ENCODE data around the gene ATP2A3. TPM values are rescaled to one million over a fixed set of nuclear protein-coding genes. Genes with fewer than 3 reads are reported as not detected.

ATP2A3 gene
- total RNA-seq, 4 donors from 2014 or later = 142 to 300 (median 208) TPM

DNA sequence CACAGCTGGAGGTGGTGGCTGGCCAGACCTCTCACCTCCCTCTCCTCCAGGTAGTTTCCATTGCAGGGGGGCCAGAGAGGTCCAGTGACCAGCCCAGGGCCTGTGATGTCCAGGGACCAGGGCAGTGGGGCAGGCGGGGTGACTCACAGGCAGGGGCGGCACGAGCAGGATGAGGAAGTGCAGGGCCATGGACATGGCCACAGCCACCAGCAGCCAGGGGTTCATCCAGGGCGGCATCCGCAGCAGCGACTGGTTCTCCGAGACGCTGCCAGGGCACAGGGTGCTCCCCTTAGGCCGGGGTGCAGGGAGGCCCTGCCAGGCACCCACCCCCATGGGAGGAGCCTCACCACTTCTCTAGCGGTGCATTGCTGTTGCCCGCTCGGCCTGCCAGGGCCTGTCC is 35.1 kb downstream of the ATP2A3 start:
- no peak overlapping the region for H3K4me3 ChIP-seq
- no peak for DNase-seq
- H3K4me1 ChIP-seq = peaks cover 0 to 3% (median 0%) of the 10 kb centered on the region in 4 donors
- WGBS, 2 donors (ENCODE audit: low coverage in 1 of 2) = 95 to 100% methylated on average over 1 to 6 of the region's 12 CpGs
- no peak for TF ChIP-seq EP300 (IDR thresholded peaks at IDR 0.05; ENCODE audit: low read depth)
- TF ChIP-seq POLR2AphosphoS5 (IDR thresholded peaks at IDR 0.05) = no peak
- TF ChIP-seq, protein P1, sequence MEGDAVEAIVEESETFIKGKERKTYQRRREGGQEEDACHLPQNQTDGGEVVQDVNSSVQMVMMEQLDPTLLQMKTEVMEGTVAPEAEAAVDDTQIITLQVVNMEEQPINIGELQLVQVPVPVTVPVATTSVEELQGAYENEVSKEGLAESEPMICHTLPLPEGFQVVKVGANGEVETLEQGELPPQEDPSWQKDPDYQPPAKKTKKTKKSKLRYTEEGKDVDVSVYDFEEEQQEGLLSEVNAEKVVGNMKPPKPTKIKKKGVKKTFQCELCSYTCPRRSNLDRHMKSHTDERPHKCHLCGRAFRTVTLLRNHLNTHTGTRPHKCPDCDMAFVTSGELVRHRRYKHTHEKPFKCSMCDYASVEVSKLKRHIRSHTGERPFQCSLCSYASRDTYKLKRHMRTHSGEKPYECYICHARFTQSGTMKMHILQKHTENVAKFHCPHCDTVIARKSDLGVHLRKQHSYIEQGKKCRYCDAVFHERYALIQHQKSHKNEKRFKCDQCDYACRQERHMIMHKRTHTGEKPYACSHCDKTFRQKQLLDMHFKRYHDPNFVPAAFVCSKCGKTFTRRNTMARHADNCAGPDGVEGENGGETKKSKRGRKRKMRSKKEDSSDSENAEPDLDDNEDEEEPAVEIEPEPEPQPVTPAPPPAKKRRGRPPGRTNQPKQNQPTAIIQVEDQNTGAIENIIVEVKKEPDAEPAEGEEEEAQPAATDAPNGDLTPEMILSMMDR (IDR thresholded peaks at IDR 0.05) = no peak
- no peak for TF ChIP-seq POLR2A (IDR thresholded peaks at IDR 0.05)
- no peak overlapping the region for H3K27ac ChIP-seq
- H3K9me3 ChIP-seq = no peaks in the 10 kb centered on the region
- no peaks in the 10 kb centered on the region for H3K27me3 ChIP-seq
- intact Hi-C loops (cut with DNase I; ENCODE audit: low total_unique reads) = no loop called here
- peaks cover 0 to 6% (median 0%) of the 10 kb centered on the region in 4 donors for H3K36me3 ChIP-seq
- in situ Hi-C loops (cut with MboI; ENCODE audit: low pct_ligation_motif_present in 1 of 4, low pct_unique_long_range_greater_than_20kb in 1 of 4, low sequenced_read_pairs in 3 of 4) = no loop called here

- no peak for DNase-seq
These were observed 35.8 kb downstream of the ATP2A3 start for GRCh38 chr17:3928406-3928805.

GRCh38 chr17:3927628-3928340 is 36.5 kb downstream of the ATP2A3 start:
- intact Hi-C loops (cut with DNase I; ENCODE audit: low total_unique reads) (no loop called here), in situ Hi-C loops (cut with MboI; ENCODE audit: low pct_ligation_motif_present in 1 of 4, low pct_unique_long_range_greater_than_20kb in 1 of 4, low sequenced_read_pairs in 3 of 4) (no loop called here)
- Histone ChIP-seq H3K4me1 (peaks cover 0 to 3% (median 0%) of the 10 kb centered on the region in 4 donors), H3K36me3 (no peaks in the 10 kb centered on the region), H3K27me3 (no peaks in the 10 kb centered on the region), H3K27ac (no peak overlapping the region), H3K4me3 (no peak overlapping the region), H3K9me3 (no peaks in the 10 kb centered on the region)
- 88% methylated on average over 14 of the region's 15 CpGs; no CpG with 5 or more reads in 1 of the 2 donors for WGBS, 2 donors (ENCODE audit: low coverage in 1 of 2)
- no peak for TF ChIP-seq EP300 (IDR thresholded peaks at IDR 0.05; ENCODE audit: low read depth)
- no peak for TF ChIP-seq POLR2AphosphoS5 (IDR thresholded peaks at IDR 0.05)
- no peak for TF ChIP-seq POLR2A (IDR thresholded peaks at IDR 0.05)
- TF ChIP-seq, protein P1 (IDR thresholded peaks at IDR 0.05) = no peak
- no peak for DNase-seq

More at GRCh38 chr17:3928406-3928805, 35.8 kb downstream of the ATP2A3 start:
- in situ Hi-C loops (cut with MboI; ENCODE audit: low pct_ligation_motif_present in 1 of 4, low pct_unique_long_range_greater_than_20kb in 1 of 4, low sequenced_read_pairs in 3 of 4) (no loop called here), intact Hi-C loops (cut with DNase I; ENCODE audit: low total_unique reads) (no loop called here)
- Histone ChIP-seq H3K4me1 (peaks cover 0 to 3% (median 0%) of the 10 kb centered on the region in 4 donors), H3K4me3 (no peak overlapping the region), H3K36me3 (no peaks in the 10 kb centered on the region), H3K9me3 (no peaks in the 10 kb centered on the region), H3K27me3 (no peaks in the 10 kb centered on the region), H3K27ac (no peak overlapping the region)
- TF ChIP-seq, protein P1 (IDR thresholded peaks at IDR 0.05) = no peak
- TF ChIP-seq POLR2AphosphoS5 (IDR thresholded peaks at IDR 0.05) = no peak
- no peak for TF ChIP-seq EP300 (IDR thresholded peaks at IDR 0.05; ENCODE audit: low read depth)
- no peak for TF ChIP-seq POLR2A (IDR thresholded peaks at IDR 0.05)
- WGBS, 2 donors (ENCODE audit: low coverage in 1 of 2) = 96% methylated on average over 15 of the region's 16 CpGs; no CpG with 5 or more reads in 1 of the 2 donors

- H3K27ac ChIP-seq = no peak overlapping the region
- intact Hi-C loops (cut with DNase I; ENCODE audit: low total_unique reads) = no loop called here
- no peak for DNase-seq
These were observed 37.2 kb downstream of the ATP2A3 start for GRCh38 chr17:3926860-3927627.

More at GRCh38 chr17:3926860-3927627, 37.2 kb downstream of the ATP2A3 start:
- in situ Hi-C loops (cut with MboI; ENCODE audit: low pct_ligation_motif_present in 1 of 4, low pct_unique_long_range_greater_than_20kb in 1 of 4, low sequenced_read_pairs in 3 of 4) = no loop called here
- Histone ChIP-seq H3K4me3 (no peak overlapping the region), H3K9me3 (no peaks in the 10 kb centered on the region), H3K36me3 (no peaks in the 10 kb centered on the region), H3K27me3 (no peaks in the 10 kb centered on the region), H3K4me1 (peaks cover 0 to 3% (median 0%) of the 10 kb centered on the region in 4 donors)
- 82 to 100% methylated on average over 2 to 14 of the region's 16 CpGs for WGBS, 2 donors (ENCODE audit: low coverage in 1 of 2)
- no peak for TF ChIP-seq POLR2A (IDR thresholded peaks at IDR 0.05)
- no peak for TF ChIP-seq EP300 (IDR thresholded peaks at IDR 0.05; ENCODE audit: low read depth)
- TF ChIP-seq POLR2AphosphoS5 (IDR thresholded peaks at IDR 0.05) = no peak
- TF ChIP-seq, protein P1 (IDR thresholded peaks at IDR 0.05) = no peak

Measured in transverse colon (tissue), 4 donors.